T follicular helper cell (primary cell): Measurements from ENCODE around the gene DNAH8.
"Not testable (repeated sequence)": the region's sequence is repeated elsewhere in the genome, so short reads cannot be mapped to it uniquely, and the experiment has no call there.

ENCODE experiments used
- DNase-seq: peaks from one replicate; pipeline ENCODE4 v3.0.0-alpha.2; 2020; ENCODE audit warnings: low read depth

The DNAH8 gene

DNA sequence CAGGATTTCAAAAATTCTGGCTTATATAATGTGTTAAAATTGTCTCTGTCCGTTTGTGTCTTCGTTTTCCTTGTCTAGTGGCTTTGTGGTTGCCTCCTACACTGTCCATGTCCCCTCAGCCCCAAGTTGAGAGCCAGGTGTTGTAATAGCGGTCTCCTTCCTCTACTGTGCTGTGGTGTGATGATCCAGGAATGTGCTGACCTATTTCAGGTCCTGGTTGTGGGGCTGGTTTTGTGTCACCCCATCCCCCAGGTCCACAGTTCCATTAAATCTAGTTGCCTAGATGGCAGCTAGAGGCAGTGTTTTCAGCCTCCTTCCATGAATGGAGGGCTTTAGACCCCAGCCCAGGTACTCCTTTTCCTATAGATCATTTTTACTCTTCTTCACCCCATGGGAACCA is 128.7 kb downstream of the DNAH8 start:
- DNase-seq: no peak

- DNase-seq: no peak
These were observed 130.8 kb downstream of the DNAH8 start for GRCh38 chr6:38845931-38846330.

GRCh38 chr6:38846361-38846760 is 131.2 kb downstream of the DNAH8 start:
- DNase-seq: no peak

GRCh38 chr6:38846844-38847243 is 131.7 kb downstream of the DNAH8 start:
- no peak for DNase-seq

DNA sequence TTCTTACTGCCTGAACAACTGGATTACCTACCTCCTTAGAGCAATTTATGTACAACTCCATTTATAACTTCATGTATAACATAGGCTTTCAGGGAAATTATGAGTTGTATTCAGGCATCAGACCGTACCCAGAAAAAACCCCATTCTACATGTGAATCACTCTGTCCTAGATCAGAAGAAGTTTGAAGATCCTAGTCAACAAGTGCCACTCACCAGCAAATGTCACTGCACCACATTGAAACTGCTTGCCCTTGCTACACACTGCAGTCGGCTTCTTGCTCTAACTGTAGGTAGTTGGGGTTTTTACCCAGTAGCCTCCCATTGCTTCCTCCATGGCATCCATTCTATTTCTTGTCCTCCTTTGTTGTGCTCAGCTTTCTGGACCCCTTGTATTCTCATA is 132.4 kb downstream of the DNAH8 start:
- DNase-seq: no peak

DNA sequence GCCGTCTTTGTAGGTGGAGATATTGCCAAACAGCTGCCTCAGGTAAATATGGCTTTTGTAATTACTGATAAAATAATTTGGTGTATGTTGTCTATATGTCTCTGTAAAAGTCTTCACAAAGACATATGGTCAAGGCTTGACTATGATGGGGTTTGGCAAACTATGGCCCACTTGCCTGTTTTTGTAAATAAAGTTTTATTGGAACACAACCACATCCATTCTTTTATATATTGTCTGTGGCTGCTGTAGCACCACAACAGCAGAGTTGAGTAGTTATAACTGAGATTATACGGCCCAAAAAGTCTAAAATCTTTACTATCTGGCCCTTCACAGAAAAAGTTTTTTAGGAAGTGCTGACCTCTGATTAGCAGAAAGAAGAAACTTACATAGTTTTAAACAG is 133.6 kb downstream of the DNAH8 start:
- DNase-seq: no peak

- DNase-seq: no peak
These were observed 137.1 kb downstream of the DNAH8 start for GRCh38 chr6:38852215-38852614.

GRCh38 chr6:38853236-38853635 is 138.1 kb downstream of the DNAH8 start:
- no peak for DNase-seq

- DNase-seq: no peak
These were observed 141.4 kb downstream of the DNAH8 start for GRCh38 chr6:38856492-38856891.

DNA sequence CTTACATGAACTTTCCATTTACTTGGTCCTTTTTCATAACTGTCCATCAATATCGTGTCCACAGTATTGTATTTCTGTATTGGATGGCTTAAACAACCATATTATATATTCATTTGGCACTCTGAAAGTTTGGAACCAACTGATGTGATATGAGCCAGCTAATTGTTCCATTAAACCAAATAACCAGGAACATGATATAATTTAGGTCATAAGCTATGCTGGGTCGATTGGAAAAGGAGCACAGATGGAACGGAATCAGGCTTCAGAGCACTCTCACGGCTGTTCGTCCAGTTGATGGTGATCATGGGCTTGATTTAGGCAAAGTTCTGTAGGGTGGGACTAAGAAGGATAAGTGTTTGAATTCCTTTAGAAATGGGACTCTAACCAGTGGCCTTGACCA is 142.7 kb downstream of the DNAH8 start:
- DNase-seq: no peak

- DNase-seq: no peak
These were observed 144.9 kb downstream of the DNAH8 start for GRCh38 chr6:38860041-38860440.

- DNase-seq: no peak
These were observed 146.9 kb downstream of the DNAH8 start for GRCh38 chr6:38861926-38862401.

GRCh38 chr6:38865521-38866174 is 150.5 kb downstream of the DNAH8 start:
- no peak for DNase-seq

DNA sequence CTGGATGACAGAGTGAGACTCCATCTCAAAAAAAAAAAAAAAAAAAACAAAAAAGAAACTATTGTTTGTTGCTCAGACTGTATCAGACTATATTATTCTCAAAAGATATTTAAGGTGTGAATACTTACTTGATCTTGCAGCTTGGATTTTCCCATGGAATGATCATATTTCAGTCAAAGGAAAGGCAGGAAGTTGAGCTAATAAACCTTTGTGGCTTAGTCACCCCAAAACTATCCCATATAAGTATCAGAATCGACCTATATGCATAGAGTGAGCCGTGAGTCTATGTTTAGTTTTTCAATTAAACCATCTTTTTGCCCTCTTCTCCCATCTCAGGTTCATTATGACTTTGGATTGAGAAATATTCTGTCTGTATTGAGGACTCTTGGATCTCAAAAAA is 152.6 kb downstream of the DNAH8 start:
- DNase-seq: no peak

GRCh38 chr6:38871741-38872568 is 156.8 kb downstream of the DNAH8 start:
- DNase-seq: peak; percentile 30

DNA sequence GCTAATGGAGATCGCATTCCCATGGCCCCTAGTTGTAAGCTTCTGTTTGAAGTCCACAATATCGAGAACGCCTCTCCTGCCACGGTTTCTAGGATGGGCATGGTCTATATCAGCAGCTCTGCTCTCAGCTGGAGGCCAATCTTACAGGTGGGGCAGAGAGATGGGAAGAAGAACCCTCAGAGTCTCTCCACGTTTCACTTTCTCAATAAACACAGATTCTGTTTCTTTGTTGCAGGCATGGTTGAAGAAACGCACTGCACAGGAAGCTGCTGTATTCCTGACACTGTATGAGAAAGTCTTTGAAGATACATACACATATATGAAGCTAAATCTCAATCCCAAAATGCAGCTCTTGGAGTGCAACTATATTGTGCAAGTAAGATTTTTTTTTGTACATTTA is 157.9 kb downstream of the DNAH8 start:
- no peak for DNase-seq

- not testable (repeated sequence) for DNase-seq
These were observed 158.7 kb downstream of the DNAH8 start for GRCh38 chr6:38873816-38874215.

DNA sequence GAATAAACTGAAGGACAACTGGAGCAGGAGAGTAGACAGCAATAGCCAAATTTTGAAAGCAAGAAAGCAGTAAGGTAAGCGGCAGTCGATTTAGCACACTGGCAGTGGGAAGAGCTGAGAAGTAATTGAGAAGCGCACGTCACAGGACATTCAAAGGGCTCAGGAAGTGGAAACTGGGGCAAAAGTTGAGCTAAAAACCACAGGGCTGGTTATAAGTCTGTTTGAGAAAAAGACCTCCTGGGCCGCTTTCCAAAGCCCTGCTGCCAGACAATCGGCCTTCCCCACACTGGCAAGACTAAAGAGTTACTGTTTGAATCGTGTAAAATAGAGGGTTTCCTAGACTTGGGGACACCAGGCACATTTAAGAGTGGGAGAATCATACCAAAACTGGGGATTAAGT is 161.4 kb downstream of the DNAH8 start:
- DNase-seq: peak; percentile 15

DNA sequence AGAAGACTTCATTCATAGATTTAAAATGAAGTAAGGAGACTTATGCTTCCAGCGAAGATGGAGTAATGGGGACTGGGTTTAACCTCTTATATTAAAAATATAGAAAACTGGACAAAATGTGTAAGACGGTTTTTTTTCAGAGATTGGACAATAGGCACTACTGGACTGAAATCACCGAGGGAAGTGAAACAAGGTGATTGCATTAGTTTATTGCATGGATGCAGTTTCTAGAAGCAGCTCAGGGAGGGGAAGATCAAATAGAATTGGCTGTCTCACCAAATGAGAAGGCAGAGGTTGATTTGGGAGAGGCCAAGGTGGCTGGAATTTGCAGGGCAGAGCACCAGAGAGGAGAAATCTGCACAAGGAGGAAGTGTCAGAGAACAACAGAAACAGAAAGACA is 162.6 kb downstream of the DNAH8 start:
- no peak for DNase-seq

DNA sequence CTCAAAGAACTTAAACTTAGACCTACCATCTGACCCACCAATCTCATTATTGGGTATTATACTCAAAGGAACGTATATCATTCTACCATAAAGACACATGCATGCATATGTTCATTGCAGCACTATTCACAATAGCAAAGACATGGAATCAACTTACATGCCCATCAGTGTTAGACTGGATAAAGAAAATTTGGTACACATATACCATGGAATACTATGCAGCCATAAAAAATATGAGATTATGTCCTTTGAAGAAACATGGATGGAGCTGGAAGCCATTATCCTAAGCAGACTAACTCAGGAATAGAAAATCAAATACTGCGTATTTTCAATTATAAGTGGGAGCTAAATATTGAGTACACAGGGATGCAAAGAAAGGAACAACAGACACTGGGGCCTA is 167.0 kb downstream of the DNAH8 start:
- no peak for DNase-seq

GRCh38 chr6:38897507-38897906 is 182.4 kb downstream of the DNAH8 start:
- DNase-seq: no peak

DNA sequence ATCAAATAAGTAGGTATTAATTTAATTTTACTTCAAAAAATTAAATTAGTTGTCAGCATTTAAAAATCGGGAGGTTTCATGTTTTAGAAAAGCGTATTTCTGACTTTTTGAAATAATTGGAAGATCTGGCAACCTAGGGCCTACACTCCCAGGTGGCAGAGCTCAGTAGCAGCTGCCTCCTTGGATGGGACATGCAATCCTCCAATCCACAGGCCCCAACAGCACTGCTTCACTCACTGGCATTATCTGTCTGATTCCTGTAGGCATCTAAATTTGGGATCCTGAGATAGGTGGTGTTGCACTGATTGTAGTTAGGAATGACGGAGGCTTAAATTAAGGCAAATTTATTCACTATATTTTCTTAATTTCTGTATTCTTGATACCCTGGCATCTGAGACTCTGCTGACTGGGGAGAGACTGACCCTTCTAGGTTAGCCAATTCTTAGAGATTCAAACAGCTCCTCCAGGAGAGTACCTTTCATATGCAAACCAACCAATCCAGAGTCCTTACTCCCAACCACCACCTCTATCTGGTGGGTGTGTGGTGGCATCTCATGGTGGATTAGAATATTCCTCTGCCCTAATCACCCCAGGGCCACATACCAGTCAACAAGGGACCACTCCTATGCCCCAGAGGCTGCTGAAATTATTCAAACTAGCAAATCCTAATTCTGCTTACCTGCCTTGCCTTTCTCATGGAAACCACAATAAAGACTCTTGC is 186.9 kb downstream of the DNAH8 start:
- no peak for DNase-seq

GRCh38 chr6:38906582-38906981 is 191.5 kb downstream of the DNAH8 start:
- no peak for DNase-seq
